MM.1S (cell line): ENCODE data around the gene IGHMBP2.

Experiments
- DNase-seq: peaks from one replicate; pipeline ENCODE4 v3.0.0-alpha.2; 2015
- H2AFZ ChIP-seq: fragments of 300-600 bp; sonication (generic); 2 replicates; pipeline ENCODE4 v1.6.0; 2016; ENCODE audit warnings: antibody characterized with exemption, low read length
- H3F3A ChIP-seq: fragments of 300-600 bp; sonication (generic); 2 replicates; pipeline ENCODE4 v1.6.1; 2016; ENCODE audit warnings: mild to moderate bottlenecking, antibody characterized with exemption, low read length, moderate library complexity, mixed read lengths; ENCODE audit not compliant: insufficient read depth
- H3K27ac ChIP-seq: fragments of 300-600 bp; sonication (generic); 2 replicates; pipeline ENCODE4 v1.5.1; 2016; ENCODE audit warnings: mild to moderate bottlenecking, low read length
- H3K27me3 ChIP-seq: fragments of 300-600 bp; sonication (generic); replicated peaks from 2 replicates; pipeline ENCODE4 v1.6.0; 2016; ENCODE audit warnings: low read length; ENCODE audit not compliant: insufficient read depth
- H3K36me3 ChIP-seq: fragments of 300-600 bp; sonication (generic); replicated peaks from 2 replicates; pipeline ENCODE4 v1.6.1; 2016; ENCODE audit warnings: mild to moderate bottlenecking, low read length, mixed read lengths; ENCODE audit not compliant: insufficient read depth
- H3K4me1 ChIP-seq: fragments of 300-600 bp; sonication (generic); 2 replicates; pipeline ENCODE4 v1.6.1; 2016; ENCODE audit warnings: low read length, mixed read lengths
- H3K4me2 ChIP-seq: fragments of 300-600 bp; sonication (generic); 2 replicates; pipeline ENCODE4 v1.6.0; 2016; ENCODE audit warnings: low read depth, low read length
- H3K4me3 ChIP-seq: fragments of 300-600 bp; sonication (generic); 2 replicates; pipeline ENCODE4 v1.5.1; 2016; ENCODE audit warnings: low read length, mixed read lengths
- H3K79me2 ChIP-seq: fragments of 300-600 bp; sonication (generic); 2 replicates; pipeline ENCODE4 v1.6.1; 2016; ENCODE audit warnings: mixed run types, low read length, mixed read lengths
- H3K9ac ChIP-seq: fragments of 300-600 bp; sonication (generic); 2 replicates; pipeline ENCODE4 v1.6.1; 2016; ENCODE audit warnings: low read length, mixed read lengths
- H3K9me2 ChIP-seq: fragments of 300-600 bp; sonication (generic); replicated peaks from 2 replicates; pipeline ENCODE4 v1.6.1; 2016; ENCODE audit warnings: mild to moderate bottlenecking, low read length, mixed read lengths; ENCODE audit not compliant: insufficient read depth
- H3K9me3 ChIP-seq: fragments of 300-600 bp; sonication (generic); replicated peaks from 2 replicates; pipeline ENCODE4 v1.6.1; 2016; ENCODE audit warnings: mild to moderate bottlenecking, low read length, mixed read lengths; ENCODE audit not compliant: insufficient read depth
- H4K20me1 ChIP-seq: fragments of 300-600 bp; sonication (generic); 2 replicates; pipeline ENCODE4 v1.6.1; 2016; ENCODE audit warnings: mild to moderate bottlenecking, low read length, moderate library complexity, mixed read lengths; ENCODE audit not compliant: insufficient read depth
- EZH2 ChIP-seq: fragments of 300-600 bp; sonication (generic); optimal IDR thresholded peaks from 2 replicates; pipeline ENCODE3; 2017; ENCODE audit warnings: low read depth, mild to moderate bottlenecking, antibody characterized with exemption, low read length, mixed read lengths
- EZH2phosphoT487 ChIP-seq: fragments of 300-600 bp; sonication (generic); IDR thresholded peaks from 2 replicates; pipeline ENCODE4 v1.6.1; 2018; ENCODE audit warnings: antibody characterized with exemption, low read length
- TF ChIP-seq, protein P1 (sequence below): fragments of 300-600 bp; sonication (generic); IDR thresholded peaks from 2 replicates; pipeline ENCODE4 v1.5.1; 2016; ENCODE audit warnings: antibody characterized with exemption, low read length, mixed read lengths

The IGHMBP2 gene

DNA sequence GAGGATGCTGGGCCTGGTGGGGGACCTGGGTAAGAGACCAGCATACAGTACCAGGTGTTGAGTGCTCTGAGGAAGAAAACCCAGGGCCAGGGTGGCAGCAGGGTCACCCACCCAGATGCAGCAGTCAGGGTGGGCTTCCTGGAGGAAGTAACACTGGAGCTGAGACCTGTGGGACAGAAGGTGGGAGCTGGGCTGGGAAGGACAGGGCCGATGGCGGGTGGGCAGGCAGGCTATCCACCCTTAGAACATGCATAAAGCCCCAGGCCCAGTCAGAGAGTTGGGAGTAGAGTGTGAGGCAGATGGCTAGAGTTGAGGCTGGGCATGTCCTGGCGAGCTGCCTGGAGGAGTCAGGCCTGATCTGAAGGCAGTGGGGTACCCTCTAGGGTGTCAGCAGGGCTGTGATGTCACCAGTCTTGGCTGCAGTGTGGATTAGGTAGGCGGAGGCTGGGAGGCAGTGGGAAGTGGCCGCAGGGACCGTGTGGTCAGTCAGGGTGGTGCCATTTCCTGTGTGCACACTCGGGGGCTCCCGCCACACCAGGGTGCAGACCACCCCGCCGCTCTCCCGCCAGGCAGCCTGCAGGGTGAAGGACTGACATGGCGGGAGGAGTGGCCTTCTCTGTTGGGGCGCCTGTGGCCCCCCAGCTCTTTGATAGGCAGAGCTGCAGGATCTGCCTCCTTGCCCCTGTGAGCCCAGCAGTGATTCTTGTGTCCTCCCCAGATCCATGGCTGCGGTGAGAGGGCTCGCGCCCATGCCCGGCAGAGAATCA lies 35.3 kb downstream of the IGHMBP2 start:
- Histone ChIP-seq H3K9me2 (no peaks in the 10 kb centered on the region), H3K9ac (no peak overlapping the region), H4K20me1 (no peaks in the 10 kb centered on the region), H3K79me2 (no peaks in the 10 kb centered on the region), H3K4me3 (no peak overlapping the region), H3K4me1 (no peaks in the 10 kb centered on the region), H3K27ac (no peak overlapping the region), H2AFZ (no peak overlapping the region), H3K4me2 (no peak overlapping the region), H3F3A (no peaks in the 10 kb centered on the region), H3K27me3 (no peaks in the 10 kb centered on the region), H3K36me3 (0 out of 2 replicates have a peak, but pooled peaks cover 4% of the 10 kb centered on the region), H3K9me3 (no peaks in the 10 kb centered on the region)
- DNase-seq, result no peak
- TF ChIP-seq EZH2, result no peak
- TF ChIP-seq EZH2phosphoT487, result no peak
- TF ChIP-seq, protein P1, sequence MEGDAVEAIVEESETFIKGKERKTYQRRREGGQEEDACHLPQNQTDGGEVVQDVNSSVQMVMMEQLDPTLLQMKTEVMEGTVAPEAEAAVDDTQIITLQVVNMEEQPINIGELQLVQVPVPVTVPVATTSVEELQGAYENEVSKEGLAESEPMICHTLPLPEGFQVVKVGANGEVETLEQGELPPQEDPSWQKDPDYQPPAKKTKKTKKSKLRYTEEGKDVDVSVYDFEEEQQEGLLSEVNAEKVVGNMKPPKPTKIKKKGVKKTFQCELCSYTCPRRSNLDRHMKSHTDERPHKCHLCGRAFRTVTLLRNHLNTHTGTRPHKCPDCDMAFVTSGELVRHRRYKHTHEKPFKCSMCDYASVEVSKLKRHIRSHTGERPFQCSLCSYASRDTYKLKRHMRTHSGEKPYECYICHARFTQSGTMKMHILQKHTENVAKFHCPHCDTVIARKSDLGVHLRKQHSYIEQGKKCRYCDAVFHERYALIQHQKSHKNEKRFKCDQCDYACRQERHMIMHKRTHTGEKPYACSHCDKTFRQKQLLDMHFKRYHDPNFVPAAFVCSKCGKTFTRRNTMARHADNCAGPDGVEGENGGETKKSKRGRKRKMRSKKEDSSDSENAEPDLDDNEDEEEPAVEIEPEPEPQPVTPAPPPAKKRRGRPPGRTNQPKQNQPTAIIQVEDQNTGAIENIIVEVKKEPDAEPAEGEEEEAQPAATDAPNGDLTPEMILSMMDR, result no peak

DNA sequence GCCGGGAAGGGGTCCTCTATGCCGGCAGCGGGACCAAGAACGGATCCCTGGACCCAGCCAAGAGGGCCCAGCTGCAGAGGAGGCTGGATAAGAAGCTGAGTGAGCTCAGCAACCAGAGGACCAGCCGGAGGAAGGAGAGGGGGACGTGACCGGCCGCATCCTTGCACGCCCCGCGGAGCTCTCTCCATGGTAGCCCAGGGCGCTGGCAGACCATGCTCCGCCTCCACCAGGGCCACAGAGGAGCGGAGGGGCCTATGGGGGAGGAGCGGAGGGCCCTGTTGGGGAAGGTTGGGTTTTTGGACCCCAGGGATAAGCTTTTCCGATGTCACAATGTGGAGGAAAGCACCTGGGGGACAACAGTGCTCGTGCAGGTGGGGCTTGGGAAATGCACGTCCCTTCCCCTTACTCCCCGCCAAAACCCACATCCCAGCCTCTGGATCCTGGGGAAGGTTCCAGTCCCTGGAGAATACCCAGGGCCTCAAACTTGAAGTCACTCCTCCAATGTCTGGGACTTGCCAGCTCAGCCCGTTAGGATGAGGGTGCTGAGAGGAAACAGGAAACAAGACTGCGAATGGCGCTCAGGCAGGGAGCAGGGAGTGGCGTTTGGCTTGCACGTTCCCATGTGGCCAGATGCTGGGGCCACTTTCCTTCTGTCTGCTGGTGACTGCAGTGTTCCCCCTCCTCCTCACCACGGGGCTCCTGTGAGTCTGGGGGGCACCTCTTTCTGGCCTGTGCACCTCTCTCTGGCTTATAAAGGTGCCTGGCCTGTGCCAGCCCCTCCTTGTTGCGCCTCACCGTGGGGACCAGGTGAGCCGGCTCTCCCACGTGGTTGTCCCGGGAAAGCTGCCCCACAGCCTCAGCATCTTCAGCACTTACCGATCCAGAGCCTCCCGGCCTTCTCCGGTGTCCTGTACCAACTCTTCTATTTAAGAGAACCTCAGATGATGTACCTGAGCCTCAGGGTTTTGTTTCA lies 36.2 kb downstream of the IGHMBP2 start:
- no peak for TF ChIP-seq EZH2
- TF ChIP-seq, protein P1, result no peak
- TF ChIP-seq EZH2phosphoT487, result no peak
- no peak overlapping the region for H3K4me2 ChIP-seq
- no peaks in the 10 kb centered on the region for H3F3A ChIP-seq
- H3K9me3 ChIP-seq, result no peaks in the 10 kb centered on the region
- H3K9me2 ChIP-seq, result no peaks in the 10 kb centered on the region
- H3K9ac ChIP-seq, result no peak overlapping the region
- H3K27ac ChIP-seq, result no peak overlapping the region
- no peaks in the 10 kb centered on the region for H3K4me1 ChIP-seq
- no peaks in the 10 kb centered on the region for H4K20me1 ChIP-seq
- no peak overlapping the region for H2AFZ ChIP-seq
- 0 out of 2 replicates have a peak, but pooled peaks cover 4% of the 10 kb centered on the region for H3K36me3 ChIP-seq
- H3K79me2 ChIP-seq, result no peaks in the 10 kb centered on the region
- H3K27me3 ChIP-seq, result no peaks in the 10 kb centered on the region
- H3K4me3 ChIP-seq, result no peak overlapping the region
- no peak for DNase-seq

DNA sequence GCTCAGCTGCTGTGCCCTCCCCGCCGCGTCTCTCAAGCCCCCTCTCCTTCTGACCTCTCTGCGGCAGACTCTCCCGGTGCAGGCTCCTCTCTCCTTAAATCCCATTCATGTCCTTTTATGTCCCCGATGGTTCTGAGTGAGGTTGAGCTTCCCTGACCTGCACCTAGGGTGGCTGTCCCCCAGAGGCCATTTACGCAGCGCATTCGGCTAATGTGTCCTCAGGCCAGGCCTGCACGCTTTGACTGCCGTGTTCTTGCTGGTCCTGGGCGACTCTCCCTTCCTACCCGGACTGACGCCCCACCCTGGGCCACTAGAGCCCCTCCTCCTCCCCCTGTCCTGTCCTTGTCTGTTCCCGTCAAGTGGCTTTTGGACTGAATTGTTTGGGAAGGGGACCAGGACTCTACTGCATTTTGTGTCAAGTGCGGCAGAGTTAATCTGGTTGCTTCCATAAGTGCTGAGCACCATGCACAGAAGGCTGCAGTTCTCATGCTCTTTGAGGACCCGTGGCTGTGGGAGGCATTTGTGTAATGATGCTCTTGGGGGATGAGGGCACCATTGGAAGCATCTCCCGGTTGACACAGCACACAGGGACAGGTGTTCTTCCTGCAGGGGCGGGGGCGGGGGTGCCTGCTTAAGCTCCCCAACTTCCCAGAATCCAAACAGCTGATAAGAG lies 37.1 kb downstream of the IGHMBP2 start:
- no peaks in the 10 kb centered on the region for H3K79me2 ChIP-seq
- no peak overlapping the region for H2AFZ ChIP-seq
- no peak overlapping the region for H3K9ac ChIP-seq
- H3K4me2 ChIP-seq, result no peak overlapping the region
- no peak for DNase-seq
- H4K20me1 ChIP-seq, result no peaks in the 10 kb centered on the region
- H3F3A ChIP-seq, result no peaks in the 10 kb centered on the region
- no peak overlapping the region for H3K27ac ChIP-seq
- 0 out of 2 replicates have a peak, but pooled peaks cover 4% of the 10 kb centered on the region for H3K36me3 ChIP-seq
- no peaks in the 10 kb centered on the region for H3K4me1 ChIP-seq
- no peaks in the 10 kb centered on the region for H3K9me2 ChIP-seq
- TF ChIP-seq EZH2 (no peak), EZH2phosphoT487 (no peak)
- TF ChIP-seq, protein P1, result no peak
- H3K9me3 ChIP-seq, result no peaks in the 10 kb centered on the region
- no peaks in the 10 kb centered on the region for H3K27me3 ChIP-seq
- H3K4me3 ChIP-seq, result no peak overlapping the region
